Panc1 (cell line): ENCODE data around the gene TRIM27.
"Not testable (repeated sequence)": the region's sequence is repeated elsewhere in the genome, so short reads cannot be mapped to it uniquely, and the experiment has no call there.

Source experiments
- POLR2AphosphoS5 ChIP-seq: IDR thresholded peaks from 2 replicates; pipeline ENCODE4 v1.6.1; 2012; ENCODE audit warnings: mild to moderate bottlenecking, low read depth, low read length, moderate library complexity
- TF ChIP-seq, protein P1 (sequence below): fragments of 450-650 bp; IDR thresholded peaks from 2 replicates; pipeline ENCODE4 v1.5.1; 2017; ENCODE audit warnings: mild to moderate bottlenecking

- TF ChIP-seq, protein P1, sequence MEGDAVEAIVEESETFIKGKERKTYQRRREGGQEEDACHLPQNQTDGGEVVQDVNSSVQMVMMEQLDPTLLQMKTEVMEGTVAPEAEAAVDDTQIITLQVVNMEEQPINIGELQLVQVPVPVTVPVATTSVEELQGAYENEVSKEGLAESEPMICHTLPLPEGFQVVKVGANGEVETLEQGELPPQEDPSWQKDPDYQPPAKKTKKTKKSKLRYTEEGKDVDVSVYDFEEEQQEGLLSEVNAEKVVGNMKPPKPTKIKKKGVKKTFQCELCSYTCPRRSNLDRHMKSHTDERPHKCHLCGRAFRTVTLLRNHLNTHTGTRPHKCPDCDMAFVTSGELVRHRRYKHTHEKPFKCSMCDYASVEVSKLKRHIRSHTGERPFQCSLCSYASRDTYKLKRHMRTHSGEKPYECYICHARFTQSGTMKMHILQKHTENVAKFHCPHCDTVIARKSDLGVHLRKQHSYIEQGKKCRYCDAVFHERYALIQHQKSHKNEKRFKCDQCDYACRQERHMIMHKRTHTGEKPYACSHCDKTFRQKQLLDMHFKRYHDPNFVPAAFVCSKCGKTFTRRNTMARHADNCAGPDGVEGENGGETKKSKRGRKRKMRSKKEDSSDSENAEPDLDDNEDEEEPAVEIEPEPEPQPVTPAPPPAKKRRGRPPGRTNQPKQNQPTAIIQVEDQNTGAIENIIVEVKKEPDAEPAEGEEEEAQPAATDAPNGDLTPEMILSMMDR: not testable (repeated sequence)
- TF ChIP-seq POLR2AphosphoS5: not testable (repeated sequence)
Observed at GRCh38 chr6:28866205-28867085, 57.3 kb downstream of the TRIM27 start.
